GM12872 (cell line): ENCODE measurements around the gene SLC5A5.

ENCODE experiments used
- CTCF ChIP-seq: IDR thresholded peaks from 3 replicates; pipeline ENCODE4 v1.5.1; 2011; ENCODE audit warnings: low read depth, mild to moderate bottlenecking, low read length, moderate library complexity; ENCODE audit not compliant: insufficient read depth

Gene SLC5A5

GRCh38 chr19:17877696-17878095, 6.0 kb downstream of the SLC5A5 start:
- no peak for TF ChIP-seq CTCF

- TF ChIP-seq CTCF, result no peak
These were observed 7.7 kb downstream of the SLC5A5 start for GRCh38 chr19:17879466-17879865.

- no peak for TF ChIP-seq CTCF
These were observed 10.0 kb downstream of the SLC5A5 start for GRCh38 chr19:17881701-17882100.

- TF ChIP-seq CTCF, result no peak
These were observed 12.1 kb downstream of the SLC5A5 start for GRCh38 chr19:17883627-17884410.

- no peak for TF ChIP-seq CTCF
These were observed 14.8 kb downstream of the SLC5A5 start for GRCh38 chr19:17886515-17886914.

GRCh38 chr19:17888260-17888659, 16.5 kb downstream of the SLC5A5 start:
- TF ChIP-seq CTCF, result no peak

- no peak for TF ChIP-seq CTCF
These were observed 18.0 kb downstream of the SLC5A5 start for GRCh38 chr19:17889609-17890214.
